IPS-15b (cell line): Measurements from ENCODE around the gene DDX60.
"Not testable (repeated sequence)": the region's sequence is repeated elsewhere in the genome, so short reads cannot be mapped to it uniquely, and the experiment has no call there.

ENCODE experiments used
- H3K27me3 ChIP-seq: one replicate; pipeline ENCODE4 v1.6.1; 2013; ENCODE audit warnings: low read length; ENCODE audit not compliant: control insufficient read depth, insufficient read depth
- H3K36me3 ChIP-seq: one replicate; pipeline ENCODE4 v1.6.1; 2013; ENCODE audit warnings: low read length; ENCODE audit not compliant: control insufficient read depth, insufficient read depth
- H3K4me1 ChIP-seq: one replicate; pipeline ENCODE4 v1.6.1; 2013; ENCODE audit warnings: mild to moderate bottlenecking, low read length; ENCODE audit not compliant: control insufficient read depth, insufficient read depth
- H3K4me3 ChIP-seq: one replicate; pipeline ENCODE4 v1.5.1; 2013; ENCODE audit warnings: low read depth, low read length
- H3K9ac ChIP-seq: one replicate; pipeline ENCODE4 v1.6.1; 2013; ENCODE audit warnings: low read depth, mild to moderate bottlenecking, low read length
- H3K9me3 ChIP-seq: one replicate; pipeline ENCODE4 v1.6.1; 2013; ENCODE audit warnings: mild to moderate bottlenecking, low read length; ENCODE audit not compliant: control insufficient read depth, insufficient read depth

Gene DDX60

GRCh38 chr4:168241953-168242352 is 76.6 kb downstream of the DDX60 start:
- no peaks in the 10 kb centered on the region for H3K36me3 ChIP-seq
- H3K27me3 ChIP-seq, result no peaks in the 10 kb centered on the region
- no peak overlapping the region for H3K4me3 ChIP-seq
- no peak overlapping the region for H3K9ac ChIP-seq
- peaks cover 15% of the 10 kb centered on the region for H3K9me3 ChIP-seq
- no peaks in the 10 kb centered on the region for H3K4me1 ChIP-seq

DNA sequence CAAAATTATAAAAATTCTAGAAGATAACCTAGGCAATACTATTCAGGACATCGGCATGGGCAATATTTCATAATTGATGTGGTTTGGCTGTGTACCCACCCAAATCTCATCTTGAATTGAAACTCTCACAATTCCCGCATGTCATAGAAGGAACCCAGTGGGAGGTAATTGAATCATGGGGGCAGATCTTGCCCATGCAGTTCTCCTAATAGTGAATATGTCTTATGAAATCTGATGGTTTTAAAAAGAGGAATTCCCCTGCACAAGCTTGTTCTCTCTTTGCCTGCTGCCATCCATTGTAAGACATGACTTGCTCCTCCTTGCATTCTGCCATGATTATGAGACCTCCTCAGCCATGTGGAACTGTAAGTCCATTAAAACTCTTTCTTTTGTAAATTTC is 77.7 kb downstream of the DDX60 start:
- H3K9me3 ChIP-seq, result peaks cover 15% of the 10 kb centered on the region
- no peaks in the 10 kb centered on the region for H3K36me3 ChIP-seq
- no peaks in the 10 kb centered on the region for H3K4me1 ChIP-seq
- no peak overlapping the region for H3K9ac ChIP-seq
- no peak overlapping the region for H3K4me3 ChIP-seq
- no peaks in the 10 kb centered on the region for H3K27me3 ChIP-seq

DNA sequence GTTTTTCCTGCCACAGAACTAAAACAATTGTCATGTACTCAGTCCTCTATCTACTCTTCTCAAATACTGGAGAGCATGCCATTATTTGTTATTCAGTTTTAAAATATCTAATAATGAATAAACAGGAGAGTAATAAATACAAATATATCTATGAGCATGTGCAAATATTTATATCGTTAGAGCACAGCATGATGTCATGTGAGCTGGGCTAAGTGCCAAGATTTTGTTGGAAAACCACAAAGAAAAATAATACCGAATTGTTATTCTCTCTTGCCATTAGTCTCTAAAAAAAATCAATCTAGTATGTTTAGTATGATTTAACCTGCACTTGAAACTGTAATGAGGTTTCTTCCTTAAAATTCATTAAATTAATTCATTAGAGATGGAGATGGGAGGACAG is 97.3 kb downstream of the DDX60 start:
- Histone ChIP-seq H3K9me3 (no peaks in the 10 kb centered on the region), H3K36me3 (no peaks in the 10 kb centered on the region), H3K27me3 (no peaks in the 10 kb centered on the region), H3K9ac (no peak overlapping the region), H3K4me1 (no peaks in the 10 kb centered on the region), H3K4me3 (no peak overlapping the region)

- Histone ChIP-seq H3K4me1 (no peaks in the 10 kb centered on the region), H3K9me3 (no peaks in the 10 kb centered on the region), H3K4me3 (no peak overlapping the region), H3K27me3 (no peaks in the 10 kb centered on the region), H3K36me3 (no peaks in the 10 kb centered on the region), H3K9ac (no peak overlapping the region)
These were observed 97.7 kb downstream of the DDX60 start for GRCh38 chr4:168220893-168221292.

- no peaks in the 10 kb centered on the region for H3K27me3 ChIP-seq
- no peaks in the 10 kb centered on the region for H3K36me3 ChIP-seq
- H3K9ac ChIP-seq, result no peak overlapping the region
- no peak overlapping the region for H3K4me3 ChIP-seq
- no peaks in the 10 kb centered on the region for H3K9me3 ChIP-seq
- H3K4me1 ChIP-seq, result no peaks in the 10 kb centered on the region
These were observed 99.9 kb downstream of the DDX60 start for GRCh38 chr4:168218645-168219044.

DNA sequence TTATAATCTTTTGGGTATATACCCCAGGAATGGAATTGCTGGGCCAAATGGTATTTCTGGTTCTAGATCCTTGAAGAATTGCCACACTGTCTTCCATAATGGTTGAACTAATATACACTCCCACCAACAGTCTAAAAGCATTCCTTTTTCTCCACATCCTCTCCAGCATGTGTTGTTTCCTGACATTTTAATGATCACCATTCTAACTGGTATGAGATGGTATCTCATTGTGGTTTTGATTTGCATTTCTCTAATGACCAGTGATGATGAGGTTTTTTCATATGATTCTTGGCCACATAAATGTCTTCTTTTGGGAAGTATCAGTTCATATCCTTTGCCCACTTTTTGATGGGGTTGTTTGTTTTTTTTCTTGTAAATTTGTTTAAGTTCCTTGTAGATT is 105.0 kb downstream of the DDX60 start:
- H3K9me3 ChIP-seq, H3K36me3 ChIP-seq, H3K4me3 ChIP-seq, H3K9ac ChIP-seq, H3K4me1 ChIP-seq, H3K27me3 ChIP-seq: not testable (repeated sequence)

DNA sequence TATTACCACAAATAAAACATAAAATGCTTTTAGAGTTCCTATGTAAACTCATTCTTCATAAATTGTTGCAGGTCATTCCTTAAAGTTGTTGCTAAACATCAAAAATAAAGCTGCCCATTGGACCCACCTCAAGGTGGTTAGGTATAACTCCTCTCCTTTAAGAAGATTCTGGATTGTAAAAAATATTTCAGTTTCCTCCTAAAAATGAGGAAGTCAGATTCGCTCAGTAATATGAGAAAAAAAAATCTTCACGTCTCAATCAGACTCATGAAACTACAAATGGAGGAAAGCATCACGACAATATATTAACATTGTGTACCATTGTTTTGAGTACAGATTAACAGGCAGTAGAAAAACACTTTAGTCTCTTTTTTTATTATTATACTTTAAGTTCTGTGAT is 105.9 kb downstream of the DDX60 start:
- Histone ChIP-seq H3K4me3 (no peak overlapping the region), H3K9ac (no peak overlapping the region), H3K9me3 (no peaks in the 10 kb centered on the region), H3K36me3 (no peaks in the 10 kb centered on the region), H3K4me1 (no peaks in the 10 kb centered on the region), H3K27me3 (no peaks in the 10 kb centered on the region)

DNA sequence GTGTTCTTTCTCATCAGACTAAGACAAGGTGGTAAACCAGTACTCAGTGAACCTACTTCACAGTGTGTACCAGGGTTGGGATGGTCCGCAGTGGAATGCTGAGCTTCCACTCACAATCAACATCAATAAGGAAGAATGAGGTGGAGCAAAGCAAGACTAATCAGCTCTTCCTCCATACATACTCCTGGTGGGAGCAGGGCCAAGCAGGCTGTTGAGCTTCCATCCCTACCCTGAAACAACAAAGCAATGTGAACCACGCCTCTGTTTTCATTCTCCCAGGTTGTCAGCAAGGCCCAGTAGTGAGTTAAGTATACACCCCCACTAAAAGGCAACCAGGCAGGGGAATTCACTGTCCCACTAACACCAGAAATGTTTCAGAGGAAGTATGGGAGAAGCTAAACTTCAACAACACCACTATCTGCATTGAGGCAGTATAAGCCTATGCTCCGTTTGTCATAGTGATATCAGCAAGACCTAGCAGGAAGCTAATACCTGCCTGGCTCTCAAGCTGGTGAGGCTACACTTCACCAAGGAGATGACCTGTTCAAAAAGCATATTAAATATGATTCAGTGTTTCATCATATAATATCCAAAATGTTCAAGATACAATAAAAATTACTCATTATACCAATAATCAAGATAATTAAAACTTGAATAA is 109.5 kb downstream of the DDX60 start:
- Histone ChIP-seq H3K4me3 (no peak overlapping the region), H3K27me3 (no peaks in the 10 kb centered on the region), H3K9me3 (peaks cover 5% of the 10 kb centered on the region), H3K9ac (no peak overlapping the region), H3K36me3 (no peaks in the 10 kb centered on the region), H3K4me1 (no peaks in the 10 kb centered on the region)

DNA sequence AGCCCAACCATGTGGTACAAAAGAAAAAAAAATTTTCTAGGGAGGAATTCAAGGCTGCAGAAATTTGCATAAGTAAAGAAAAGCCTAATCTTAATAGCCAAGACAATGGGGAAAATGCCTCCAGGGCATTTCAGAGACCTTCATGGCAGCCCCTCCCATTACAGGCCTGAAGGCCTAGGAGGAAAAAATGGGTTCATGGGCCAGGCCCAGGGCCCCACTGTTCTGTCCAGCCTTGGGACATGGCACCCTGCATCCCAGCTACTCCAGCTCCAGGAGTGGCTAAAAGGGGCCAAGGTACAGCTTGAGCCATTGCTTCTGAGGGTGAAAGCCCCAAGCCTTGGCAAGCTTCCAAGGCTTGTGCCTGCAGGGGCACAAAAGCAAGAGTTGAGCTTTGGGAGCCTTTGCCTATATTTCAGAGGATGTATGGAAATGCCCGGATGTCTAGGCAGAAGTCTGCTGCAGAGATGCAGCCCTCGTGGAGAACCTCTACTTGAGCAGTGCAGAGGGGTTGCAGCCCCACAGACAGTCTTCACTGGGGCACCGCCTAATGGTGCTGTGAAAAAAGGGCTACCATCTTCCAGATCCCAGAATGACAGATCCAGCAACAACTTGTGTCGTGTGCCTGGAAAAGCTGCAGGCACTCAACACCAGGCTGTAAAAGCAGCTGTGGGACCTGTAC is 115.2 kb downstream of the DDX60 start:
- H3K36me3 ChIP-seq, result no peaks in the 10 kb centered on the region
- no peak overlapping the region for H3K4me3 ChIP-seq
- no peaks in the 10 kb centered on the region for H3K4me1 ChIP-seq
- H3K9ac ChIP-seq, result no peak overlapping the region
- H3K27me3 ChIP-seq, result no peaks in the 10 kb centered on the region
- peaks cover 13% of the 10 kb centered on the region for H3K9me3 ChIP-seq

DNA sequence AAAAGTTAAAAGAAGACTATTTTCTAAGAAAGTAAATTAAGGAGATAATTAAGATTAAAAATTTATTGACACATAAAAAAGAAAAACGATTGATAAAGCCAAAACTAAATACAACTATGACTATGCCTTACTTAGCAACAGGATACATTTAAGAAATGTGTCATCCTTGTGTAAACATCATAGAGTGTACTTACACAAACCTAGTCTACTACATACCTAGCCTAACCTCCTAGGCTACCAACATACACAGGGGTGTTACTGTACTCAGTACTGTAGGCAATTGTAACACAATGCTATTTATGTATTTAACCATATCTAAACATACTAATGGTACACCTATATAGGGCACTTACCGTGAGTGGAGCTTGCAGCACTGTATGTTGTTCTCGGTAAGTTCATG is 117.9 kb downstream of the DDX60 start:
- Histone ChIP-seq H3K9me3 (peaks cover 13% of the 10 kb centered on the region), H3K4me3 (no peak overlapping the region), H3K4me1 (no peaks in the 10 kb centered on the region), H3K27me3 (no peaks in the 10 kb centered on the region), H3K36me3 (no peaks in the 10 kb centered on the region), H3K9ac (no peak overlapping the region)

GRCh38 chr4:168199260-168199957 is 119.1 kb downstream of the DDX60 start:
- H3K9ac ChIP-seq, result no peak overlapping the region

GRCh38 chr4:168197926-168198325 is 120.6 kb downstream of the DDX60 start:
- Histone ChIP-seq H3K36me3 (no peaks in the 10 kb centered on the region), H3K4me1 (no peaks in the 10 kb centered on the region), H3K27me3 (no peaks in the 10 kb centered on the region), H3K9ac (no peak overlapping the region), H3K9me3 (no peaks in the 10 kb centered on the region), H3K4me3 (no peak overlapping the region)

More at GRCh38 chr4:168199260-168199957, 119.1 kb downstream of the DDX60 start:
- no peaks in the 10 kb centered on the region for H3K4me1 ChIP-seq
- H3K9me3 ChIP-seq, result peaks cover 11% of the 10 kb centered on the region
- H3K27me3 ChIP-seq, result no peaks in the 10 kb centered on the region
- H3K36me3 ChIP-seq, result no peaks in the 10 kb centered on the region
- H3K4me3 ChIP-seq, result no peak overlapping the region
